MM.1S (cell line): ENCODE results near the gene ANTXRL.
"Not testable (repeated sequence)": the region's sequence is repeated elsewhere in the genome, so short reads cannot be mapped to it uniquely, and the experiment has no call there.

ENCODE experiments used
- DNase-seq: peaks from one replicate; pipeline ENCODE4 v3.0.0-alpha.2; 2015
- H2AFZ ChIP-seq: fragments of 300-600 bp; sonication (generic); 2 replicates; pipeline ENCODE4 v1.6.0; 2016; ENCODE audit warnings: antibody characterized with exemption, low read length
- H3F3A ChIP-seq: fragments of 300-600 bp; sonication (generic); 2 replicates; pipeline ENCODE4 v1.6.1; 2016; ENCODE audit warnings: mild to moderate bottlenecking, antibody characterized with exemption, low read length, moderate library complexity, mixed read lengths; ENCODE audit not compliant: insufficient read depth
- H3K27ac ChIP-seq: fragments of 300-600 bp; sonication (generic); 2 replicates; pipeline ENCODE4 v1.5.1; 2016; ENCODE audit warnings: mild to moderate bottlenecking, low read length
- H3K27me3 ChIP-seq: fragments of 300-600 bp; sonication (generic); replicated peaks from 2 replicates; pipeline ENCODE4 v1.6.0; 2016; ENCODE audit warnings: low read length; ENCODE audit not compliant: insufficient read depth
- H3K36me3 ChIP-seq: fragments of 300-600 bp; sonication (generic); replicated peaks from 2 replicates; pipeline ENCODE4 v1.6.1; 2016; ENCODE audit warnings: mild to moderate bottlenecking, low read length, mixed read lengths; ENCODE audit not compliant: insufficient read depth
- H3K4me1 ChIP-seq: fragments of 300-600 bp; sonication (generic); 2 replicates; pipeline ENCODE4 v1.6.1; 2016; ENCODE audit warnings: low read length, mixed read lengths
- H3K4me2 ChIP-seq: fragments of 300-600 bp; sonication (generic); 2 replicates; pipeline ENCODE4 v1.6.0; 2016; ENCODE audit warnings: low read depth, low read length
- H3K4me3 ChIP-seq: fragments of 300-600 bp; sonication (generic); 2 replicates; pipeline ENCODE4 v1.5.1; 2016; ENCODE audit warnings: low read length, mixed read lengths
- H3K79me2 ChIP-seq: fragments of 300-600 bp; sonication (generic); 2 replicates; pipeline ENCODE4 v1.6.1; 2016; ENCODE audit warnings: mixed run types, low read length, mixed read lengths
- H3K9ac ChIP-seq: fragments of 300-600 bp; sonication (generic); 2 replicates; pipeline ENCODE4 v1.6.1; 2016; ENCODE audit warnings: low read length, mixed read lengths
- H3K9me2 ChIP-seq: fragments of 300-600 bp; sonication (generic); replicated peaks from 2 replicates; pipeline ENCODE4 v1.6.1; 2016; ENCODE audit warnings: mild to moderate bottlenecking, low read length, mixed read lengths; ENCODE audit not compliant: insufficient read depth
- H3K9me3 ChIP-seq: fragments of 300-600 bp; sonication (generic); replicated peaks from 2 replicates; pipeline ENCODE4 v1.6.1; 2016; ENCODE audit warnings: mild to moderate bottlenecking, low read length, mixed read lengths; ENCODE audit not compliant: insufficient read depth
- H4K20me1 ChIP-seq: fragments of 300-600 bp; sonication (generic); 2 replicates; pipeline ENCODE4 v1.6.1; 2016; ENCODE audit warnings: mild to moderate bottlenecking, low read length, moderate library complexity, mixed read lengths; ENCODE audit not compliant: insufficient read depth
- CTCF ChIP-seq: fragments of 300-600 bp; sonication (generic); IDR thresholded peaks from 2 replicates; pipeline ENCODE4 v1.5.1; 2016; ENCODE audit warnings: antibody characterized with exemption, low read length, mixed read lengths
- EZH2 ChIP-seq: fragments of 300-600 bp; sonication (generic); optimal IDR thresholded peaks from 2 replicates; pipeline ENCODE3; 2017; ENCODE audit warnings: low read depth, mild to moderate bottlenecking, antibody characterized with exemption, low read length, mixed read lengths
- EZH2phosphoT487 ChIP-seq: fragments of 300-600 bp; sonication (generic); IDR thresholded peaks from 2 replicates; pipeline ENCODE4 v1.6.1; 2018; ENCODE audit warnings: antibody characterized with exemption, low read length

ANTXRL gene

DNA sequence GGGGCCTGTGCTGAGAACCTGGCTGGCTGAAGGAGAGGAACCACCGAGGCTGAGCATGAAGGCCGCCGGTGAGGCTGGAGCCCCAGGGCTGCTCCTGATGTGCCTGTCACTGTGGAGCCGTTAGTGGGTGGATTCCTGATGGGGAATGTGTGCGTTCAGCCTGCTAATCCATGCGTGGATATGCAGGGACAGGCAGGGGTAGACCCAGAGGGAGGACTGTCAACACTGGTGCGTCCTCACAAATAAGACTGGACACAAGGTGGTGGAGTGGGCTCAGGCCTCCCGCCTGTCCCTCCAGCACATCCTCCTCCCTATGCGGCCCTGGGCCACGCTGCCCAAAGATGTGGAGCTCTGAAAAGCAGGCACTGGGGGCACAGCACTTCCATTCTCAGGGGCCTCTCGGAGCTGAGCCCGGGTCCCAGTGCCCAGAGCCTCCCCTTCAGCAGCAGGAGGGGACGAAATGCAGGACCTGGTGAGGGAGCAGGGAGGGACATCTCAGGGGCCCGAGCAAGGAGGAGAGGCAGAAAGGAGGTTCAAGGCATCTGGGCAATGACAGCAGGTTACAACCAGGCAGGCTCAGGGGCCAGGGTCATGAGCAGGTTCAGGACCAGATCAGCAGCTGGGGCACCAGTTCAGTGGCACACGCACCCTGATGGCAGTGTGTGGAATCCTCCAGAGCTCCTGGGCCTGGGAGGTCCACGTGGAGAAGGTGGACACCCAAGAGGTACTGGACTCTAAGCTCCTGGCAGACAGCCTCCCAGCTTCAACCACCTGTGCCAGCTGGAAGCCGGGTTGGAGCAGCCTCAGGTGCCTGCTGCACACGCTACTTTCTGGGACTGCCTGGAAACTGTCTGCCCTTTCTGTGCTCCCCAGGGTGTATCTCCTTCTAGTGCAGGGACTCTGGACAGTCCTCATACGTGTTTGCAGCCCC lies 33.5 kb upstream of the ANTXRL start:
- no peak for DNase-seq
- H3K27me3 ChIP-seq = no peaks in the 10 kb centered on the region
- no peak for TF ChIP-seq EZH2phosphoT487
- TF ChIP-seq CTCF = no peak
- no peak for TF ChIP-seq EZH2
- no peak overlapping the region for H3K4me2 ChIP-seq
- H3K79me2 ChIP-seq = no peaks in the 10 kb centered on the region
- no peaks in the 10 kb centered on the region for H3K9me3 ChIP-seq
- no peak overlapping the region for H3K27ac ChIP-seq
- H3K4me3 ChIP-seq = no peak overlapping the region
- H3K36me3 ChIP-seq = no peaks in the 10 kb centered on the region
- no peaks in the 10 kb centered on the region for H3K9me2 ChIP-seq
- H3K9ac ChIP-seq = no peak overlapping the region
- H3K4me1 ChIP-seq = no peaks in the 10 kb centered on the region
- no peak overlapping the region for H2AFZ ChIP-seq
- no peaks in the 10 kb centered on the region for H4K20me1 ChIP-seq
- H3F3A ChIP-seq = no peaks in the 10 kb centered on the region

DNA sequence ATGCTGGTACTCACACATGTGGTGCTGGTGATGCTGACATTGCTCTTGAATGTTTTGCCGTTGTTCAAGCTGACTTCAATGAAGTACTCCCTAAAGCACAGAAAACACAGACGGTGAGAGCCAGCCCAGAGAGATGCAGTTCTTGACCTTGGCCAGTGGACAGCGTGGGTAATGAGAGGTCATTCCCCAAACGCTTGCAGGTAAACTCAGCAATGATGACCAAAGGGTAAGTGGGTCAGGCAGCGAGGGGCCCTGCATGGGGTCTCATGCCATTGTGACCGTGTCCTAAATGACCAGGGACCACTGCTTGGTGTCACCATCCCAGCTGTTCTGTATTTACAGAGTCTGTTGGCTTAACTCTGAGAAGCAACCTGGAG lies 32.8 kb upstream of the ANTXRL start:
- no peaks in the 10 kb centered on the region for H3K9me2 ChIP-seq
- H3F3A ChIP-seq = no peaks in the 10 kb centered on the region
- no peaks in the 10 kb centered on the region for H3K36me3 ChIP-seq
- no peaks in the 10 kb centered on the region for H3K4me1 ChIP-seq
- no peak overlapping the region for H3K27ac ChIP-seq
- H3K9ac ChIP-seq = no peak overlapping the region
- H3K27me3 ChIP-seq = no peaks in the 10 kb centered on the region
- TF ChIP-seq EZH2phosphoT487 = no peak
- no peak for TF ChIP-seq CTCF
- no peak for TF ChIP-seq EZH2
- H4K20me1 ChIP-seq = no peaks in the 10 kb centered on the region
- no peak for DNase-seq
- H2AFZ ChIP-seq = no peak overlapping the region
- H3K9me3 ChIP-seq = no peaks in the 10 kb centered on the region
- H3K4me3 ChIP-seq = no peak overlapping the region
- no peaks in the 10 kb centered on the region for H3K79me2 ChIP-seq
- no peak overlapping the region for H3K4me2 ChIP-seq

- DNase-seq = no peak
- no peaks in the 10 kb centered on the region for H3K9me2 ChIP-seq
- no peak overlapping the region for H3K9ac ChIP-seq
- H3K4me3 ChIP-seq = no peak overlapping the region
- no peaks in the 10 kb centered on the region for H3K27me3 ChIP-seq
- H3K36me3 ChIP-seq = no peaks in the 10 kb centered on the region
- no peak overlapping the region for H3K4me2 ChIP-seq
- no peaks in the 10 kb centered on the region for H3F3A ChIP-seq
- H3K79me2 ChIP-seq = no peaks in the 10 kb centered on the region
- no peak overlapping the region for H3K27ac ChIP-seq
- TF ChIP-seq EZH2 (no peak), EZH2phosphoT487 (no peak), CTCF (no peak)
- no peaks in the 10 kb centered on the region for H4K20me1 ChIP-seq
- H3K4me1 ChIP-seq = no peaks in the 10 kb centered on the region
- no peaks in the 10 kb centered on the region for H3K9me3 ChIP-seq
- no peak overlapping the region for H2AFZ ChIP-seq
Measured at GRCh38 chr10:46254467-46254866, 32.3 kb upstream of the ANTXRL start.

GRCh38 chr10:46255210-46255609 lies 31.6 kb upstream of the ANTXRL start:
- not testable (repeated sequence) for H3K4me2 ChIP-seq, DNase-seq, H3K9me2 ChIP-seq, H3F3A ChIP-seq, H2AFZ ChIP-seq, H3K27ac ChIP-seq, H3K4me3 ChIP-seq, H3K36me3 ChIP-seq, H3K4me1 ChIP-seq, H3K27me3 ChIP-seq, H4K20me1 ChIP-seq, H3K9ac ChIP-seq, H3K9me3 ChIP-seq, H3K79me2 ChIP-seq
